ENCODE measurements around the gene NUFIP1.
"Not testable (repeated sequence)": the region's sequence is repeated elsewhere in the genome, so short reads cannot be mapped to it uniquely, and the experiment has no call there.

NUFIP1 gene

DNA sequence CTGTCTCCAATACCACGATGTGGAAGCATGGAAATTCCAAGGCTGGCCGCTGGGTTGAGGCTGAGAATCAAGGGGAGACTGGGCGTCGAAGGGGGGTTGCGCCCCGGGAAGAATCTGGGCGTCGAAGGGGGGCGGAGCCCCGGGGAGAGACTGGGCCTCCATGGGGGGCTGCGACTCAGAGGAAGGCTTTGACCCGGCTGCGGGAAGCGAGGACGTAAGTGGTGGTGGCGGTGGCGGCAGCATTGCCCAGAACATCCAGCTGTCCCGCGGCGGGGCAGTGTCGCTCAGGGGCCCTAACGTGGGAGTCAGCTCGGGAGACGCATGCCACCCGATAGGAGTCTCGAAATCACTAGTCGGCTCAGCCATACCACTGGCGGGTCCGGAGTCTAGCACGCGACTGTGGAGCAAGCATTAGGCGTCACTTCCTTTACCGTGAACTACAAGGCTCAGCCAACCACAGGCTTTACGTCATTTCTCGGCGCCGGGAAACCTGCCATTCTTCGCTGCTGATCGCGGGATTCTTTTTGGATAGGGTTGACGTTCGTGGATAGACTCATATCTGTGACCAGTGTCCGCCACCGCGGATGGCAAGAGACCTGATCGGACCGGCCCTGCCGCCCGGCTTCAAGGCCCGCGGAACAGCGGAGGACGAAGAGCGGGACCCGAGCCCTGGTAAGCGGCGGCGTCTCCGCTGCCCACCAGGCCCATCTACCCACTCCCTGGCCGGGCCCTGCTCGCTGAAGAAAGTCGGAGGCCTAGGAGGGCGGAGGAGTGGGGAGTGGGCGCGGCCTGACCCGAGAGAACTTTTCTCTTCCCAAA is at the start of gene NUFIP1, which contains the start of gene GPALPP1:
NUFIP1 (minus strand) TSS at position 401 of the 819 bp plus-strand sequence; CDS start at position 366, 35 bp downstream.
GPALPP1 (plus strand) TSS at position 468 of the 819 bp plus-strand sequence; CDS start at position 585, 117 bp downstream.
- DNase-seq: peak; percentile 80

DNA sequence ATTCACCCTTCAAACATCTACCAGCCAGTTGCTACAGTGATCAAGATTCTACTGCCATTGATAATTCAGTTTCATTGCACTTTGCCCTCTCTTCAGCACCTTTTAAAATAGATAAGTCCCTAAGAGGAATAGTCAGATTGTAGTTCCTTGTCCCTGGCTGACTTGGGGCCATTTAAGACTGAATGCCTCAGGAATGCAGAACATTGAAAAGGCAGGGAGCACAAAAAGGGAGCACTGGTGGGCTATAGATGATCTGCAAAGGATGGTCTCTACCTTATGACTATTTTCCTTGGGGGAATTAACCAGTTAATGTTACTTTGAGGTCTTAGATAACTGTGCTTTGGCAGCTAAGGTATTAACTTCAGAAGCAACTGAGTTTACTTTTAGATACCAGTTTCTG is 46.9 kb upstream of the NUFIP1 start:
- no peak for DNase-seq

DNA sequence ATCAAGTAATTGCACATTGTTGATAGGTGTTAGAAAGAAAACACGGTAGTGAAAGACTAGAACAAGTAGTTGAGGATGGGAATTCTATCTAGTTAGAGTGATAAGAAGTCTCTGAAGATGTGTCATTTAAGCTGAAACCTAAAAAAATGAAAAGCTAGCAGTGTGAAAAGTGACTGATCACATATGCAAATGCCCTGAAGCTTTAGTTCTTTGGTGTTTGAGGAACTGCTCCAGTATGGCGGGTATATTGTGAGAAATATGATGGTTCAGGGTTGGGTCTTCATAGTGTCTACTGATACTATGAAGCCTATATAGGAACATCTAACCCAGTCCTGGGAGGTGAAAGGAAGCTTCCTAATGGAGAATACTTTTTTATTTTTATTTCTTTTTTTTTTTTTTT is 45.1 kb upstream of the NUFIP1 start:
- DNase-seq: no peak

DNA sequence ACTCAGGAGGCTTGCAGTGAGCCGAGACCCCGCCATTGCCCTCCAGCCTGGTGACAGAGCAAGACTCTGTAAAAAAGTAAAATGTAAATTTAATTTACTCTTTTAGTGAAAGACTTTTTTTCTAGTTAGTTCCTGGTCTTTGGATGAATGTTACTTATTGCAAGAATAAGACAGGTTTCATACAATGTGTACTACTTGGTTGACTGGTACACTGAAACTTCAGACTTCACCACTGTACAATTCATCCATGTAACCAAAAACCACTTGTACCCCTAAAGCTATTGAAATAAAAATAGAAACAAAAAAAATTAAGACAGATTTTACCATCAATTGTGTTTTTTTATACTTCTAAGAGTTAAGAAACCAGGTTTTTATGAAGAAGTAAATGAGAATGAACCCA is 35.6 kb upstream of the NUFIP1 start:
- DNase-seq: no peak

DNA sequence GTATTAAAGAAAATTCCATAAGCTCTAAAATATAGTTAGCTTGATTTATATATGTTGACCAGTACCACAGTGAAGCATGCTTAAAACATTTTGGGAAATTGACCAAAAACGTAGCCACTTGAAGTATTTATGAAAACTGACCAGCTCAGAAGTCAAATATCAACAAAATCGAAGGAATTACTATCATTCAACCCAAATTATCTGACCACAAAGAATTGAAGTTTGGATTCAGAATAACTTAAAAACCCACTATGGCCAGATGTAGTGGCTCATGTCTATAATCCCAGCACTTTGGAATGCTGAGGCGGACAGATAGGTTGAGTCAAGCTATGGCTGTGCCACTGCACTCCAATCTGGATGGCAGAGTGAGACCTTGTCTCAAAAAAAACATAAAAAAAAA is 32.0 kb upstream of the NUFIP1 start:
- no peak for DNase-seq

DNA sequence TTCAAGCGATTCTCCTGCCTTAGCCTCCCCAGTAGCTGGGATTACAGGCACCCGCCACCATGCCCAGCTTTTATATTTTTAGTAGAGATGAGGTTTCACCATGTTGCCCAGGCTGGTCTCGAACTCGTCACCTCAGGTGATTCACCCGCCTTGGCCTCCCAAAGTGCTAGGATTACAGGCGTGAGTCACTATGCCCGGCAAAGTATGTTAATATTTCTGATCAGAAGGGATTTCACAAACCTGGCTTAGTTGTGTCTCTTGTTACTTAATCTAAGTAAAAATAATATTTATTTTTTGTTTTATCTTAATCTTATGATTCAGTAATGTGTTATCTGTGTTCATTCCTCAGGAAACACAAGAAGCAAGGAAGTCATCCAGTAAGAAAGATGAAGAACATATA is 30.7 kb upstream of the NUFIP1 start:
- not testable (repeated sequence) for DNase-seq

DNA sequence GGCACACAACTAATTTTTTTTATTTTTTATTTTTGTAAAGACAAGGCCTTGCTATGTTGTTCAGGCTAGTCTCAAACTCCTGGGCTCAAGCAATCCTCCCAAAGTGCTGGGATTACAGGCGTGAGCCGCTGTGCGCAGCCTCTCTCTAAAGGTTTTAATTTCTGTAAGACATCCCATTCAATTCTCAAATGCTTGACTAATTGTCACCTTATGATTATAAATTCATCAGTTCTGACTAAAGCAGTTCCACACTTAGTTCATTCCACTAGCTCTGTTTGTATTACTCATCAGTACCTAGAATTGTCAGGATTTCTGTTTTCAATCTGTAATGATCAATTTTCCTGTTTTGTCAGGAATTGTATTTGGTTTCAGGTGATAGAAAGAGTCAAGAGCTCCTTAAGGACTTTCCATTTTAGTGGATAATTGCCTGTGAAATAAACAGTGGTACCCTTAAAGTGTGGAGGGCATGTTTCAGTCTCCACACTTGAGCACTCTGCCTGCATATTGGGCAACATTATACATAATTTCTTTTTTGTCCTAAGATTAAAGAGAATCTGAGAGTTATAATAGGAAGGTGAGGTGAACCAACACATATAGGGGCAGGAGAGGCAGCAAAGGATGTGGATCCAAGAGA is 27.6 kb upstream of the NUFIP1 start:
- DNase-seq: no peak

DNA sequence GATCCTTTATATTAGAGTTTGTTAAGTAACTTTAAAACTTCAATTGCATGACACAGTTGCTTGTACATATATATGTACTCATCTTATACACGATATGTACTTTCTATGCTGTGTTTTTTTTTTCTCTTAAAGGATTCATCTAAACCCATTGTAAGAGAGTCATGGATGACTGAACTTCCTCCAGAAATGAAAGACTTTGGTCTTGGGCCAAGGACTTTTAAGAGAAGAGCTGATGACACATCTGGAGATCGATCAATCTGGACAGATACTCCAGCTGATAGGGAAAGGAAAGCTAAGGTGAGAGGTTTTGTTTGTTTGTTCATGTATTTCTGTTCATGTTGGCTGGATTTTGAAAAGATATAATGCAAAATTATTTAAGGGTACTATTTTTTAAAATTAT is 26.0 kb upstream of the NUFIP1 start:
- DNase-seq: no peak

DNA sequence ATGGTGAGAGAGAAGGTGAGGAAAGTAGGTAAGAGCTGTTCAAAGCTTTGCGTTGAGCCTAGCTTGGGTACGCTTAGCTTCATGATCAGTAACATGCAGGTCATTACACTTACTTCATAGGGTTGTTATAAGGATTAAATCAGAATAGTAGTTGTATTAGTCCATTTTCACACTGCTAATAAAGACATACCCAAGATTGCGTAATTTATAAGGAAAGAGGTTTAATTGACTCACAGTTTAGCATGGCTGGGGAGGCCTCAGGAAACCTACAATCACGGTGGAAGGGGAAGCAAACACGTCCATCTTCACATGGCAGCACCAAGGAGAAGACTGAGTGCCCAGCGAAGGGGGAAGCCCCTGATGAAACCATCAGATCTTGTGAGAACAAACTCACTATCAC is 21.9 kb upstream of the NUFIP1 start:
- no peak for DNase-seq

DNA sequence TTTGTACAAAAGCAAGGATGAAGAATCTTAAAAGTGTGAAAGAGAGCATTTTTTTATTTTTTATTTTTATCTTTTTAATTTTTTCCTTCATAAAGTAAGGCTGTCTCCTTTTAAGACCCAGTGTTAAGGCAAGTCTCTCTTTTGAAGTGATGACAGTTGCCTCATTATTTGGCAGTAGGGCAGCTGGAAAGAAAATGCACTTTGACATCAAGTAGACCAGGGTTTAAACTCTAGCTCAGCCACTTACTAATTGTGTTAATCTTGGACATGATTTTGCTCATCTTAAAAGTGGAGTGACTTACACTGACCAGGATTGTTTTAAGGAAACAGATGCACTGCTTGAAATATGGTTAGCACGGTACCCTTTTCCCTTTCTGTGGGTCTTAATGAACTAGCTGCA is 18.6 kb upstream of the NUFIP1 start:
- no peak for DNase-seq

DNA sequence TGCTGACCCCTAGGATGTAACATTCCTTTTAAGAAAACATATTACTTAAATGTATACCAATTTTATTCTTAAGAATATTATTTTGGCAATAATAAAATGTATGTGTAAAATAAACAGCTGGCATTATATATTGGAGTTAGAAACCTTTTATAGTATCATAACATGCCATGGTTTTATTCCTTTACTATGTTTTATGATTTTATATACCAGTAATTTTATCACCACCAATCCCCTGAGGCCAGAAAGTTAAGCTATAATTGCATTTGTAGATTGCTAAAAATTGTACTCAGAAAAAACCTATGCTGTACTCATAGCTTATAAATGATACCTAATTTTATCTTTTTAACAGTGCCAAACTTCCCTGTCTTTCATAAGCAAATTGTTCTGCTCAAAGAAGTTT is 18.0 kb upstream of the NUFIP1 start:
- no peak for DNase-seq

DNA sequence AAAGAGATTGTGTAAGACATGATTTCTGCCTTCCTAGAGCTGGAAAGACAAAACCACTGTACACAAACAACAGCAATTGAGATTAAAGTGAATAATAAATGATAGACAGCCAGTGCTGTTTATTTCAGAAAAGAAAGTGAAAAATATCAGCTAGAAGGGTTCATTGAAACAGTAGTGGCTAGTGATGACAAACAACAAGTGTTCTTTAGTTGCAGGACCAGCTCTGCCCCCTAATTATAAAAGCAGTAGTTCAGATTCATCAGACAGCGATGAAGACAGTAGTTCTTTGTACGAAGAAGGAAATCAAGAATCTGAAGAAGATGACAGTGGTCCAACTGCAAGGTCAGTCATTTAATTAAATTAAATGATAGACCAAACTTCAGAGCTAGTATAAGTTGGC is 14.8 kb upstream of the NUFIP1 start:
- no peak for DNase-seq

DNA sequence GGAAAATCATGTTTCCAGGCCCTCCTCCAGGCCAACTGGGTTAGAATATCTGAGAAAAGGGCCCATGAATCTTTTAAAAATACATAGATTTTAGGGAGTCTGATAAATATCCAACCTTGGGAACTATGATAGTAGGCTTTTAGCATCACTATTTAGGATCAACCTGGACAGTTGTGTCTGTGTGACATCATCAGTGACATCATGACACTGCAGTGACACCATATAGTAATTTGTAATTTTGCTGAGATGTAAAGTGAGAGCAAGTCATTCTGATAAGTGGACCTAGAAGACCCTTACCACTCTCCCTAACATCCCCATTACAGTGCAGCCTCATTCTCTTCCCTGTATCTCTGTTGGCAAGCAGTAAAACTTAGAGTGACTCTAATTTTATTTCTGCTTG is 14.1 kb upstream of the NUFIP1 start:
- DNase-seq: no peak

DNA sequence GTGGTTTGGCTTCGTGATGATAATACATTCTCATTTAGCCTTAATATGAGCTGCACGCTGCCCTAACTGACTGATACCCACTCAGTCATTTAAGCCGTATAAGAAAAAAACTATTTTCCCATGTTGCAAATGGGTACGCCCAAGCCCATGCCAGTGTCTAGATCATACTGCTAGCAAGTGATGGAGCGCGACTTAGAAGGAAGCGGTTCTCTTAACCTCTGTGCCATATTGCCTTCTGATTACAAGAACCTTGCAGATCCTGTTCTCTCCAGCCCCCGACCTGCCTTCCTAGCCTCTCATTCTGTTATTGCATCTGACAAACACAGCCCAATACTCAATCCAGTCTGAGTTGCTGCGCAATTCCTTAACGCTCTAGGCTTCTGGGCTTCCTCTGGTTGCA is 670 bp upstream of the NUFIP1 start:
- no peak for DNase-seq

DNA sequence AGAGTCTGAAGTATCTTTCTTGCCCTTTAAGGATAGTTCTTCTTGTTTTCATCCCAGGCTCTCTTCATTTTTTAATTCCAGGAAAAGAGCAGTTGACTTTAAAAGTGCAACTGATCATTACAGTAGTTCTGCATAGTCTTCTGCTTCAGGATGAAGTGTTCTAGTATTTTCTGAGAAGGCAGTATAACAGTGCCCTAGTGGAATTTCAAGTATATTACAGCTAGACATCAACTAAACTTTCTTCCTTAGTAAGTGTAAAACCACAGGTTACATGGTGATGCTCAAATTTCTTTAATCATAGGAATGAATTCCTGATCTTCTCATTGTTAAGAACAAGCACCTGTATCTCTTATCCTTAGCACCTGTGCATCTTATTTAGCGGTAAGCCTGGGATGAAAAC is 10.9 kb downstream of the NUFIP1 start:
- DNase-seq: no peak

DNA sequence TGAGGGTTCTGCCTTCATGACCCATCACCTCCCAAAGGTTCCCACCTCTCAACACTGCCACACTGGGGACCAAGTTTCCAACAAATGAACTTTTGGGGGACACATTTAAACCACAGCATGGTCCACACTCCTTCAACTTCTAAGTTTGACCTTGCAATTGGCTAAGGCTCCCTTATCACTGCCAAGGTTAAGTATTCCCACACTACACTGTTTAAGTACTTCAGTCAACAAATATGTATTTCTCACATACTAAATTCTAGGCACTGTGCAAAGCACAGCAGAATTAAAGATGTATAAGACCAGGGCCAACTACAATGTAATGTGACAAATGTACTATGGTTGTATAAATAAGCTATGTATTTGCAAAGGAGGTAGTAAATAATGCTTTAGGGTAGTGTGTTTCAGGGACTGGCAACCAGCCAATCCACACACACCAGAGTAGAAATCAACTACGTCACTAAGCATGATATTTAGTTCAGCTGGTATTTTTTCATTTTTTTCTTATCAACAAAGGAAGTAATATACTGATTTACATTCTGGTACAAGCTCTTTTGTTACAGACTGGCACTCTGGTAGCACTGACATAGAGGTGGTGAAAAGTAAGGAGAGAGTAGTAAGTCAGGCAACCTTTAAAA is 12.2 kb downstream of the NUFIP1 start:
- no peak for DNase-seq

DNA sequence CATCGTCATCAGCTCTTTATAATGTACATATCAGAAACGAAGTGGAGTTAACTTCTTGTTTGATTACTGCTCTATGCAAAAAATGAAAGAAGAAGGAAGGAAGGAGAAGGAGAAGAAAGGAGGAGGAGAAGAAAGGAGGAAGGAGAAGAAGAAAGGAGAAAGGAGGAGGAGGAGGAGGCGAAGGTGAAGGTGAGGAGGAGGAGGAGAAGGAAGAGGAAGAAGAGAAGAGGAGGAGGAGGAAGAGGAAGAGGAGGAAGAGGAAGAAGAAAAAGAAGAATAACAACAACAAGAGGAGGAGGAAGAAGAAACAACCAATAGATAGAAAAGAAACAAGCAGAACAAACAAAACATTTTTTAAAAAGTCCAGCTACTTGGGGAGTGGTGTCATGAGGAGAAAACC is 13.1 kb downstream of the NUFIP1 start:
- DNase-seq: no peak

DNA sequence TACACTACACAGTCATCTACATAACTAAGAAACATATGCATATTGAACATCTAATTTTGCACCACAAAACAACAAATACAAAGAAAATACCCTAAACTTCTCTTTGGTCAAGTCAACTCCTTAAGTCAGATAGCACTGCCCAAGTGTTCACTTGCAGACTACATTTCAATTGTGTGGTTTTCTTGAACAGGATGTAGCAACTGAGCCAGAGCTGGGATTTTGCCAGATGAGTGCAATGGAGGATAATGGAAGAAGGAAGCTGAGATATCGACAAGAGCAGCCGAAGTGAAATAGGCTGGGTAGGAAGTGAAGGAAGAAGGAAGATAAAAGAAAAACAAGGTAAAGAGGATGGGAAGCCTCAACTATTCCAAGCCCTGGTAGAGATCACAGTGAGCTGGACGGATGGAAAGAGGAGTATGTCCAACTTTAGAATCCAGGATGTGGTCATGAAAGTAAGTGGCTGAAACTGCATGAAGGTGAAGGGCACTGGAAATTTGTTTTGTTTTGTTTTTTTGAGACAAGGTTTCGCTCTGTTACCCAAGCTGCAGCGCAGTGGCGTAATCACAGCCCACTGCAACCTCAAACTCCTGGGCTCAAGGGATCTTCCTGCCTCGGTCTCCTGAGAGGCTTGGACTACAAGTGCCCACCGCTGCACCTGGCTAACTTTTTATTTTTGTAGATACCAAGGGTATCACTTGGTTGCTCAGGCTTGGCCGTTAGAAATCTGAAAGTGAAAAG is 15.0 kb downstream of the NUFIP1 start:
- DNase-seq: no peak

DNA sequence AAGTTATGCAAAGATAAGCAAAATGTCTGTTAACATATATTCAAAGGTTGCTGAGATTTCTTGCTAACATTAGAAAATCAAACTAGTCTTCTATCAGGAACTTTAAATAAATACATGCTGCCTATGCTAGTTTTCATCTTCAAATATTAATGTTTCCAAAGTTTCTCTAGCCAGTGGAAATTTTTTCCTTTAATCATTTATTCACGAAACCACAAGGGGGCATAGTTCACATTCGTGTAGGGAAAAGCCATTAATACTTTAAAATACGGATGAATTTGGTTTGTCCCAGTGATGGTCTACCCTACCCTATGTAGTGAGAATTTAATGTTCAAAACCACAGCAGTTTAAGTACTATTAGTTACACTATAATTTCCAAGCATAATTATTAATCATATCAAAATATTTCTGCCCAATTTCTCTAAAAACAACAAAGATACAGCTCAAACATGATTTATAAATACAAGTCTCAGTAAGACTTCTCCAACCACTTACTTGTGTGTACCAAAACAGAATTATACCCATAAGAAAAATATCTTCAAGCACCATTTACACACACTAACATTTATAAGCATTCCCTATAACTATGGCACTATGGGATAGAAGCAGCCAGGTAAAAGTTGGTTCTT is 16.2 kb downstream of the NUFIP1 start:
- DNase-seq: no peak

DNA sequence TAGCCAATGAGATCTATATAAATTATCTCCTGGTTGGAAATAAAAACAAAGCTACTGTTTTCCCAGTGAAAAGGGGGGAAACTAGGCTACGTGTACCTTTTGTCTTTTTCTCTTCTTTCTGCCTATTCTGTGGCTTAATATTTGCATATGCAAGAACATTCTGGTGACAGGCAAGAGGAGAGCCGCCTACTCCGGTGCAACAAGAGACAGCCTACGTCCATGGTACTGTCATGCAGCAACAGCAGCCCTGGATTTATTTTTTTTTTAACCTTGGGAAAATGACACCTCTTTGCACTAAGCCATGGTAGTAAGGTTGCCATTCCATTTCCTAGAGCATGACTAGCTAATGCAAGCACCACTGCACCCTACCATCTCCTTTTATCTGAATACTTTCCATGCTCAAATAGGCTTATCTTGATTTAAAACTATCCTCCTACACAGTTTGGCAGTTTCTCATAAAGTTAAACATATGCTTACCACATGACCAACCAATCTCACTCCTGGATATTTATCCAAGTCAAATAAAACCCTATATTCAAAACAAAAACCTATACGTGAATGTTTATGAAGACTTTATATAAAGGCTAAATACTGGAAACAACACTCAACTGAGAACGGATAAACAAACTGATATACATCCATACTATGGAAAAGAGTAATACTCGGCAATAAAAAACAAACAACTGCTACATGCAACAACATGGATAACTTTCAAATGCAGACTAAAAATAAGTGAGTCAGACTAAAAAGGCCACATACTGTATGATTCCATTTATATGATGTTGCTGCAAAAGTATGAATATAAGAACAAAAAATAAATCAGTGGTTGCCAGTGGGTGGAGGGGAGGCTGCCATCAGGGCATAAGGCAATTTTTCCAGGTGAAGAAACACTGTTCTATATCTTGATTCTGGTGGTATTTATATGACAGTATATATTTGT is 17.3 kb downstream of the NUFIP1 start:
- DNase-seq: no peak
